HG03378 (cell line): ENCODE results near the gene RAB3B.

ENCODE experiments used
- ATAC-seq: cut with Tn5 transposase; IDR thresholded peaks from one replicate; pipeline ENCODE4 v1.9.1; 2021; ENCODE audit warnings: mild to moderate bottlenecking, moderate library complexity; ENCODE audit not compliant: unreplicated experiment

Gene RAB3B

DNA sequence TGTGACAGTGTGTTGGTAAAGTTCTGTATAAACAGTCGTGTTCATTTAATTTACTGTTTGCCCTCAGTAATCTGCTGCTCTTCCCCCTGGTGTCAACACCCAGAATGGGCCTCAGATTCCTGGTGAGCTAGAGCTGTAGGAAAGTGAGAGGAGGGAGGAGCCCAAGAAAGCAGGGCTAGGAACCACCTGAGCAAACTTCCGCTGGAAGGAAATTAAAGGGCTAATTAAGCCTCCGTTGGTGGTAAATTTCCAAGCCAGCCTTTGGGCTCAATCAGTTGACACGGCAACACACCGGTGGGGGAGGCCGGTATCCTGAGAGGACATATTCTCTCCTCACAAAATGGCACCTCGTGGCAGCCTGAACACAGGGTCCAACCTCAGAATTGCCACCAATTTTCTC lies 32.9 kb downstream of the RAB3B start:
- no peak for ATAC-seq

DNA sequence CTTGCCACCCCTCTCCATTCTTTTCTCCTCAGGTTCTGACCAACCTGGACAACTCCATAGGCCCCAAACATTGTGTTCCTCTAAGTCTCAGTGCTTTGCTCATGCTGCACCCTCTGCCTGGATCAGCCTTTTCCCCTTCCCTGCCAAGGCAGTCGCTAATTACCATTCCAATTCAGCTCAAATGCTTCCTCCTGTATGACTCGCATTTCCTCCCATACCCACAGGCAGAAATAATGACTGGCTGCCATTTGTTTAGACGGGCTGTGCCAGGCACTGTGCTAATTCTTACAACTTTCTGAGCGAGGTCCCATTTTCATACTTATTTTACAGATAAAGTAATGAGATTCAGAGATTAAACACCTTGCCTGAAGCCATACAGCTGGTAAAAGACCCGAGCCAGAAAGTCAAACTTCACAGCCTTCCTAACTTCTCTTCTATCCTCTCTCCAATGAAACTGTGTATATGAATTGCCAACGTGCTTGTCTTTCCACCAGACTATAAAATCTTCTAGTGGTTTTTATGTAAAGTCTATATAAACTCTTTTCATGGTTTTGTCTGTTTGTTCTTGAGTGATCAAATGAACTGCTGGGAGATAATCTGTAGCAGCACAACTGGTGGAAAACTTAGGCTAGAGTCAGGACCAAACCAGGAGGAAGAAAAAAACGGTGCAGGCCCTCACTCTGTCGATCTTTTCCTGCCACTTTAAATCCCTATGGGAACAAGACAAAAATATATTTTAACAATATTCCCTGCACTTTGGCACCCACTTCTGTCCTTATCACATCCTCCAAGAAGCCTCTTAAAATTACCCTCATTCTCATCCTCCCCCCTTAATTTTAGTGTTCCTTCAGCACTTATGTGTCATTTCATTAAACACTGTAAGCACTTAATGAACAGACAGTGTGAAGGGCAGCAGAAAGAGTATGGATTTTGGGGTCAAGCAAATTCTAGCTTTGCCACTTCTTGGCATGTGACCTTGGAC lies 33.7 kb downstream of the RAB3B start:
- no peak for ATAC-seq

DNA sequence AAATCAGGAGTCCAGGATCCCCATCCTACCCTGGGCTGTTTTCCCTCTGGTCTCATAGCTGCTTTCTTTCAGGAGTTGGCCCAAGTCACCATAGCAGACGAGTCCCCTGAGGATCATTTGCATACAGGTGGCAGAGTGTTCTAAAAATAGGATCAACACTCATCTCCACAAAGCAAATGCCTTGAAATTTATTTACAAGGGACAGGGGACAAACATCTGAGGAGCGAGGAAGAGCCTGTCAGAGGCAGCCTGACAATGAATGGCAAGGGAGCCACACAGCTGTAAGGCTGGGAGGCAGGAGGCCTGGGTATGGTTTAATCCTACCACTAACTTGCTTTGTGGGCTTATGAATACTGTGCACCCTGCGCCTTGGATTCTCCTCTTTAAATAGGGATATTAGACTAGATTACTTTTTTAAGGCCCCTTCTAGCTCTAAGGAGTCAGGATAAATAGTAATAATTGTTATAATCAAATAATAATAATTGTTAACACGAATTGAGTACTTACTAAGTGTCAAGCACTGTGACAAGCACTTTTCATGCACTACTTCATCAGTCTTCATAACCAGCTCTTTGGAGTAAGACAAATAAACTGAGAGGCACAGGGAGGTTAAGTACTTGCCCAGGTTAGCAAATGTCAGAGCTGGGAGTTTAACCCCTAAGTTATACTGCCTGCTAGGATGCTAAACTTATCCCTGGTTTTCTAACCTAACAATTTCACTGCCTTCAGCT lies 34.5 kb downstream of the RAB3B start:
- ATAC-seq = no peak

DNA sequence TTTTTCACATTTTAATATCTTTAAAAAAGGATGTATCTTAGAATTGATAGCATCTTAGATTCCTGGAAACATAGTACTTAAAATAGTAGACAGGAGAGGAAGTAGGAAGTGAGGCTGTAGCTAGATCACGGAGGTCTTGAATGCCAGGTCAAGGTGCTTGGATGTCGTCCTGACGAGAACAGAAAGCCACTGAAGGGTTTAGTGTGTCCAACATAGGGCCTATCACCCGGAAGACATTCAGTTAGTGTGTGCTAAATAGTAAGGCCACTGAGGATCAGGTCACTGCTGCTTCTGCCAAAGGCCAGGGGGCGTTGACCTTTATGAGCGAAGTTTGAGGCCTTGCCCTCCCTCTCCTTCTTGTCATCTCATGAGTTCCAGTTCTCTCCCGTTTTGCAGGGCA lies 35.7 kb downstream of the RAB3B start:
- ATAC-seq = no peak

DNA sequence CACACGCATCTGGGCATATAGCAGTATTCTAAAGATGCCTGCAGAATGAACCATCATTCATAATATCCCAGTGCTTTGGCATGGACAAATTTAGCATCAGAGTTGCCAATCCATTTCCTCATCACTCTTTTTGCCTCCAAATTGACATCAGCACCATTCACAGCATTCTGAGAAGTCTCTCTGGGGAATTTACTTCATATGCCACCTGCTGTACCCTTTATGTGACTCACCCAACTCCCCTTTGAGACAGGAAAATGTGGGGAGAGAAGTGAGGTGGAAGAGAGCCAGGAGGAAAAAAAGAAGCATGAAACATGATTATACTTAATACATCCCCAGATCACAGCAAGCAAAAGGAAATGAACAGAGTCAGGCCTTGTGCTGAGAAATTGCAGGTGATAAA lies 37.4 kb downstream of the RAB3B start:
- no peak for ATAC-seq

DNA sequence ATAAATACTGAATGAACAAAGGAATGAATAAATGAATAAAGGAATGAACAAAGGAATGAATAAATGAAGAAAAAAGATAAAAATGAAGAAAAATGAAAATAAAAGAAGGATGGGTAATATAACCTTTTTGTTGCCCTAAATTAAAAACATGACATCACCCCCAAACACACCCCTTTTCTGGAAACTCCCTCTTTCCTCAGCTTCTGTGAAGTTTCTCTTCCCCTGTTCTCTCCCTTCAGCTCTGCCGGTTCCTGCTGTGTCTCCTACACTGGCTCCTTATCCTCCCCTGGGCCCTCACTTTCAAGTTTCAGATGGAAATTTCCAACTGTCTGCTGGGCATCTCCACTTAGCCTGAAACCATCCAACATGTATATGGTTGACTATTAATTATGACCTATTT lies 37.9 kb downstream of the RAB3B start:
- no peak for ATAC-seq

DNA sequence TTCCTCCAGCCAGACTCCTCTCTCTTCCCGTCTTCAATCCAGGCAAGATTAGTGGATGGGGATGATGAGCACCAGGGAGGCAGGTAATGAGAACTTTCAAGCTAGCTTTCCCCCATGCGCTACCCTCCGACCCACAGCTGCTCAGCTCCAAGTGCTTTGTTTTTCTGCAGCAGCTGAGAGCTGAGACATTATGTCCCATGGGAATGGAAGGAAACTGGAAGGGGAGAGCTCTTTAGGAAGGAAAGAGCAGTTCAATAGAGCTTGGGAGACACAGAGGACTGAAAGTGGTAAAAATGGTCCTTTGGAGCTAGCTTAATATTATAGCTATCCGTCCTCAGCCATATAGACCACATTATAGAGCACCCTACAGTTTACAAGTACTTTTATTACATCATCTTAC lies 39.8 kb downstream of the RAB3B start:
- no peak for ATAC-seq

DNA sequence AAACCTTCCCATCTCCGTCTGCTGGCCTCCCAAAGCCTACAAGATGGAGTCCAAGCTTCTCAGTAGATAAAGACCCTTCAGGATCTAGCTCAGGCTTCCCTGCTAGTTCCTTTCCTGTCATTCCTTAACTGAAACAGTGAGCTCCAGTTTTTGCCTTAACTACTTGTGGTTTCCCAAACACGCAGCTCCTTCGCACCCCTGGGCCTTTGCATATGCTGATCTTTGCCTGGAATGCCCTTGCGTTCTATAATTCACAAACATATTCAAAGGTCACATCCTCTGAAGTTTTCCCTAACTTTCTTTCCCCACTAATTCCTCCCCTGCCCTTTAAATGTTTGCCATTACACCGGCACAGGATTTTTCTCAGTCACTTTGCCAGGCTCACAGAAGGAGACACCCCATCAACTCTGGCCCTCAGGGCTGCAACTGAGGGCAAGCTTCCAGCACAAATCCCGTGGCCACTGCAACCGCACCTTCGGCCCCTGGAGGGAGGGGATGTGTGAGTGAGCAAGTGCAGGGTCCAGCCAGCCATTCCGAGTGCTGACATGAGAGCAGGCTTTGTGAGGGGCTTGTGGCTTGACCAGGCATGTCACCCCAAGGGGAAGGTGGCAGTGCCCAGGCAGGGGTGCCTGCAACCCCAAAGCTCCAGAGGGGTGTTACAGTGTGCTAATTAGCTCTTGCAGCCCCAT lies 41.3 kb downstream of the RAB3B start:
- ATAC-seq = no peak

DNA sequence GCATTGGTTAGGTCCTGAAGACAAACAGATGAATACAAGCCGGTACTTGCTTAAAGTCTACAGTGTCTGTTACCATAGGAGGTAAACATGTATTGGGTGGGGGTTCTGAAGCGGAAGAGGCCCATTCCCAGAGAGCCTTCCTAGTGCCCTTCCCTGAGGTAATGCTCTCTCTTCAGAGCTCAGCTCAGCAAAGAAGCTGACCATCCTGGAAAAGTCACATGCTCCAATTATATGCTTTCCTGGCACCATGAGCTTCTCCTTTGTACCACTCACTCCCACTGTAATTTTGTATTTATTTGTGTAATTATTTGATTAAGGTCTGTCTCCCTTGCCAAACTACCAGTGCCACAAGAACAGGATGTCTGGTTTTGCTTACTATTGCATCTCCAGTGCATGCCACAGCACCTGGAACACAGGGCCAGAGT lies 42.0 kb downstream of the RAB3B start:
- no peak for ATAC-seq

DNA sequence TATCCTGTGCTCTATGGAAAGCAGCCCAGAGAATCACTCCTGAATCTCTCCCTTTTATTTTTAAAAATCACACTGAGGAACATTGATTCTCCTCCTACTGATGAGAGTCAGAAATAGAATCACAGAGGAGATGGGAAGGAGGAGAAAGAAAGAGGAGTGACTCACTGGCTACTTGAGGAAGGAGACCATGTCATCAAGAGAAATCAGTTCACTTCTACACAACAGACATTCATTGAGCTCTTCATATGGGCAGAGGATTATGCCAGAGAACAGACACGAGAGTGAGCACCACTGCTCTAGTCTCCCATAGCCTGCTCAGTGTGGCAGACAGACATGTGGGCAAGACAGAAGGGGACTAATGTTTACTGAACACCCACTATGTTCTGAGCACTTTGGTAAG lies 44.2 kb downstream of the RAB3B start:
- ATAC-seq = no peak

DNA sequence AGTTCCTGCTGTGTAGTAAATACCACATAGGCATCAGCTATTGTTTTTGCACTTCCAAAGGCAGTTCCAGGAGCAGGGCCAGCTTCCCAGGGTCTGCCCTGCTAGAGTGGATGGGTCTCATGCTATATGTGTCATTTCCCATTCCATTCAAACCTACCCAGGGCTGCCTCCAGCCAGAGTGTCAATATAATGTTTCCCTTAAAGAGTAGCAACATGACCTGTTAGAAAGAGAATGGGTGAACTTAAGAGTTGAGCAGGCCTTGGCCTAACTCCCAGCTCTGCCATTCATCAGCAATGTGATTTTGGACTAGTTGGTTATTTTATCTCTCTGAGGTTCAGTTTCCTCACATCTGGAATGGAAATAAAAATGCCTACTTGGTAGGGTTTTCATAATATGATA lies 44.9 kb downstream of the RAB3B start:
- ATAC-seq = no peak

DNA sequence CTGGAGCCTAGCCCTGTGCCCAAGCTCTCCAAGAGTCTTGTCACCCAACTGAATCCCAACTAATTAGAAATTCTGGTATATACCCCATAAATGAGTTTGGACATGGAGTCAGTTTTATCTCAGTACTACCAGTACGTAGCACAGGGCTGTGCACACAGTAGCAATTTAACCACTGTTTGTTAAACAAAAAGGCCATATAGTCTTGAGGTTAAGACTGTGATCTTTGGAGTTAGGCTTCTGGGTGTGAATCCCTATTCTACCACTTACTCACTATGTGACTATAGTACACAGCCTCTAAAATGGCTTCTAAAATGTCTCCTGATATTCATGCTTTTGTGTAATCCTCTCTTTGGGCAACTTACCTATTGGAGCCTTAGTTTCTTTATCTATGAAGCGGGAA lies 48.2 kb downstream of the RAB3B start:
- no peak for ATAC-seq

DNA sequence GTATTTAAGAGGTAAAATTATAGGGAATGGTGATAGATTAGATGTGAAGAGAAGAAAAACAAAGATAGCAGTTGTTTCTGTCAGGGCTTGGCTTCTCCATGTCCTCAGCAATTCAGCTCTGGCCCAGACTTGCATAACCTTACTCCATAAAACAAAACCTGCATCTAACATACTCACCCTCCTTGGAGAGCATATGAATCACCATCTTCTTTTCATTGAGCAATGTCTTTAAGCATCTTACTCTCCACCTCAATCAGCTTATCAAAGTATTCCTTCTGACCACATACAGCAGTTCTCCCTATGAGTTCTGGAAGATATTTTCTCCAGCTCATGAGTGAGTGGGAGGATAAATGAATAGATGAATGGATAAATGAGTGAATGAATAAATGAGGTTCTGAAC lies 49.0 kb downstream of the RAB3B start:
- ATAC-seq = no peak

DNA sequence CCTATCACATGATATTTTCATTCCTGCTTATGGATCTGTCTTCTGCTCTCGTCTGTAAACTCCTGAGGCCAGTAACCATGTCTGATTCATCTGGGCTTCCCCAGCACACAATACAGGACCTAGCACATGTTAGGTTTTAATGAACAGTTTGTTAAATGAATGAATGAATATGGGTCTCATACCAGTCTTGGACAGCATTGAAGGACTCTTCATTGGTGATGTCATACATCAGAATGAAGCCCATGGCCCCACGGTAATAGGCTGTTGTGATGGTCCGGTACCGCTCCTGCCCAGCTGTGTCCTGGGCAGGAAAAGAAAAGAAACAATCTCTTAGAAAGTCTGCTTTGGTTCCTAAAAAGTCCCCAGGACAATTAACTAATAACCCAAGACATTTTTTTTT lies 53.4 kb downstream of the RAB3B start:
- ATAC-seq = no peak

DNA sequence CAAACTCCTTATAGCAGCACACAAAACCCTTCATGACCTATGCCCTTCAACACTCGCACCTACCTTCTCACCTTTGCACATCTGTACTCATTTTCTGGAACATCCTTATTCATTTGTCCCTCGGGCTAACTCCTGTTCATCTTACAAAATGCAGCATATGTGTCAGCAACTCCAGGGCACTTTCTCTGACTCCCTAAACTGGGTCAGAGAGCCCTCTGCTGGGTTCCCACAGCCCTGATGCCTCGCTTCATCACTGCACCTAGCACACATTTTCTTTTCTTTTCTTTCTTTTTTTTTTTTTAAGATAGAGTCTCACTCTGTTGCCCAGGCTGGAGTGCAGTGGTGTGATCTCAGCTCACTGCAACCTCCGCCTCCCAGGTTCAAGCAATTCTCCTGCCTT lies 54.0 kb downstream of the RAB3B start:
- ATAC-seq = no peak

DNA sequence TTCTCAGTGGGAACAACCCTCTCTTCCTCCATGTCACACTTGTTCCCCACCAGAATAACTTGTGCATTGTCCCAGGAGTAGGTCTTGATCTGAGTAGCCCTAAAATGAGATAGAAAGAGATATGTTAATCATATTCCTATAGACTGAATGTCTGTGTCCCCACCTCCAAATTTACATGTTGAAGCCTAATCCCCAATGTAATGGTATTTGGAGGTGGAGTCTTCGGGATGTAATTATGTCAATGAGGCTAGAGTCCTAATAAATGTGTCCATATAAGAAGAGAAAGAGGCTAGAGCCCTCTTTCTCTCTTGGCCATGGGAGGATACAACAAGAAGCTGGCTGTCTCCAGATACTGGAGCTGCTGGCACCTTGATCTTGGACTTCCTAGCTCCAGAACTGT lies 57.2 kb downstream of the RAB3B start:
- ATAC-seq = no peak

DNA sequence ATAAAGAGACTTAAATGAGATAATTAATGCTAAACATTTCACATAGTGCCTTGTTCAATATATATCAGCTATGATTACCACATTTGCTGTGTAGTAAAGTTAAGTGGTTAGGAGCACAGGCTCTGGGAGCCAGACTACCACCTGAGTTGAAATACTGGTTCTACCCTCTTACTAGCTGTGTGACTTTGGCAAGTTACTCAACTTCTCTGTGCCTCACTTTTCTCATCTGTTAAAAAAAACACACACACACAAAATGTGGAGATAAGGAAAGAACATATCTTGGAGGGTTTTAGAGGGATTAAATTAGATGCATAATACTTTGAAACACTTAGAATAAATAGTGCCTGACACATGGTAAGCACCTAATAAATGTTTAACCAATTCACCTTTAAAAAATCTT lies 60.2 kb downstream of the RAB3B start:
- no peak for ATAC-seq

DNA sequence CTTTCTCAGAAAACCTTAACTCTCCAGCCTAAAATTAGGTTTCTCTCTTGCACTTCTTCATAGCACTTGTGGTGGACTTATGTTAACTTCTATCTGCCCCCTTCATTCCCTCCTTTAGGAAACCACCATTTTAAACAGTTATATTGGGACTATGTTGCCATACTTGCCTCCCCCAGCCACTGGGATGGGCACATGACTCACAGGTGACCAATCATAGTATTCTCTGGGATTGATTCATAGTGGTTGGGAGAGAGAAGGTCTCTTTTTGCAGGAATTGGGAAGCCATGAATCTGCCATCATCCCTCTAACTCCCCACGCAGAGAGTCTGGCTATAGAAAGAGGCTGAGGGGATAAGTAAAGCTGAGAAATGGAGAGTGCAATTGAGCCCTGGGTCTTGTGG lies 61.6 kb downstream of the RAB3B start:
- no peak for ATAC-seq

DNA sequence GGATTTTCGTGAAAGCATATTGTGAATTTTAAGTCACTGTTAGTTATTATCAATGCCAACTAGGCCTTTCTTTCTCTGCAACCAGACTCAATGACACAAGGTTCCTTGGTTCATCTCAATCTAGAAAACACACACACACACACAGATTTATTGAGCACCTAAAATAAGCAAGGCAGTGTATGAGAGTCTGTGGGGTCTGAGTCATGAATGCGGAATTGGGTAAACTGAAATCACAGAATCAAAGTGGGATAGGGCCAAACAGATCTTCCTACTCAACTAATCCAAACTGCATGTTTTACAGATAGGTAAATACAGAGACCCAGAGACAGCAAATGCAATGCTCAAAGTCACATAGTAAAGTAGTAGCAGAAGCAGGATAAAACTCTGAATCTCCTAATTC lies 63.5 kb downstream of the RAB3B start:
- no peak for ATAC-seq

DNA sequence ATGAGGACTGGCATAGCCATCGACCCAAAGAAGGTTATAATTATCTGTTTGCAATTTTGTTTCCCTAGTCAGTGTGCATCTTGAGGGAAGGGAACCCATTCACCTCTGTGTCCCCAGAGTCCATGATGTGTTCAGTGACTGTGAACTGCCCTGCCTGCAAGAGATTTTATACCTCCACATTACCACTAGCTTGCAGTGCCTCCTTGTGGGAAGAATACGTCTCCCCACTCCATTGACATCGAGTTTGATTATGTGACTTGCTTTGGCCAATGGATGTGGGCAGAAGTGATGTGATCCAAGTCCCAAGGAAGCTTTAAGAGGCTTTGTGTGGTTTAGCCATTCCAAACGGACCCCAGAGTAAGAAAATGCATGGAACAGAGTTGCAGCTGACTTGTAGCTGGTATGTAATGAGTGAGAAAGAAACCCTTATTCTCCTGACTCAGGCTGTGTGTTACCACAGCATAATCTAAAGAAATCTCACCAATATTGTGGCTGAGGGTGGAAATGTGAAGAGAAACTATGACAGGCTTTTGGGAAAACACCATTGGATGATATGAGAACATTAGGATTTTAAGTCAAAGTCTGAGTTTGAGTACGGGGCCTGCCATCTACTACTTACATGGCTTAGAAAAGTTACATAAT lies 64.2 kb downstream of the RAB3B start:
- ATAC-seq = no peak

DNA sequence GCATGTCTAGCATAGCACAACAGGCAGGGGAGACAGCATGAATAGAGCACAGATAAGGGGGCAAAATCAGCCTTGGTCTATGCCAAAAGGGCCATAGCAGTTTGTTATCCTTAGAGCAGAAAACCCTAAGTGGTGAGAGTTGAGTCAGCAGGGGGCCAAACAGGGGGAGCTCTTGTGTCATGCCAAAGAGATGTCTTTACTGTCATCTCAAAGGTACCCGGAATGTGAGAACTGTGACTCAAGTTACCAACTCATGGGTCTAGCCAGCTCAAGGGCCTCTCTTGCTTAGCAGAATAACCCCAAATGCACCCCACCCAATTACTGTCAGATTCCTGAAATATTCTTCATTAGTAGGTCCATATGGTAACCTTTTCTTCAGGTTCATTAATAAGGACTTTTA lies 66.0 kb downstream of the RAB3B start:
- ATAC-seq = no peak
